ENCODE measurements around the gene XPO5.
"Not testable (repeated sequence)": the region's sequence is repeated elsewhere in the genome, so short reads cannot be mapped to it uniquely, and the experiment has no call there.

Gene XPO5

GRCh38 chr6:43516697-43517504 lies 58.9 kb downstream of the XPO5 start, which contains the start of the genes POLR1C and YIPF3:
POLR1C (plus strand) TSS chr6:43517089; CDS start chr6:43517110, 21 bp downstream.
YIPF3 (minus strand) TSS chr6:43516926; CDS start chr6:43516807, 119 bp downstream.
- DNase-seq = peak; percentile 98

GRCh38 chr6:43516367-43516696 lies 59.5 kb downstream of the XPO5 start:
- DNase-seq = no peak

- no peak for DNase-seq
These were observed 60.0 kb downstream of the XPO5 start for GRCh38 chr6:43515808-43516207.

- no peak for DNase-seq
These were observed 63.9 kb downstream of the XPO5 start for GRCh38 chr6:43511824-43512415.

- DNase-seq = no peak
These were observed 65.0 kb downstream of the XPO5 start for GRCh38 chr6:43510827-43511163.

- DNase-seq = peak; percentile 72
These were observed 65.6 kb downstream of the XPO5 start, which contains the start of gene LRRC73 for GRCh38 chr6:43509984-43510826. LRRC73 (minus strand) TSS chr6:43510346; CDS start chr6:43509785, 561 bp downstream.

GRCh38 chr6:43509142-43509983 lies 66.5 kb downstream of the XPO5 start:
- no peak for DNase-seq

- DNase-seq = no peak
These were observed 67.2 kb downstream of the XPO5 start for GRCh38 chr6:43508481-43509141.

GRCh38 chr6:43506667-43507471 lies 69.0 kb downstream of the XPO5 start:
- peak; percentile 68 for DNase-seq

GRCh38 chr6:43506171-43506570 lies 69.7 kb downstream of the XPO5 start:
- DNase-seq = no peak

GRCh38 chr6:43505718-43506117 lies 70.1 kb downstream of the XPO5 start:
- no peak for DNase-seq

- no peak for DNase-seq
These were observed 70.9 kb downstream of the XPO5 start for GRCh38 chr6:43504756-43505593.

GRCh38 chr6:43503443-43503842 lies 72.4 kb downstream of the XPO5 start:
- no peak for DNase-seq

GRCh38 chr6:43502666-43503065 lies 73.2 kb downstream of the XPO5 start:
- DNase-seq = no peak

- no peak for DNase-seq
These were observed 74.9 kb downstream of the XPO5 start for GRCh38 chr6:43500921-43501320.

GRCh38 chr6:43499028-43499815 lies 76.6 kb downstream of the XPO5 start:
- DNase-seq = no peak

GRCh38 chr6:43498291-43498690 lies 77.5 kb downstream of the XPO5 start:
- DNase-seq = not testable (repeated sequence)

- no peak for DNase-seq
These were observed 78.1 kb downstream of the XPO5 start for GRCh38 chr6:43497689-43498088.

GRCh38 chr6:43497129-43497396 lies 78.8 kb downstream of the XPO5 start:
- DNase-seq = no peak
